Fibroblast of lung (primary cell): Measurements from ENCODE around the gene CHEK1. TPM values are rescaled to one million over a fixed set of nuclear protein-coding genes. Genes with fewer than 3 reads are reported as not detected.

Source experiments
- DNase-seq, 2 donors: peaks; one replicate each; pipeline versions ENCODE4 v3.0.0 to v3.0.0-alpha.2; 2010; ENCODE audit warnings: low read depth in 2 of 2
- H2AFZ ChIP-seq: 2 replicates; pipeline ENCODE4 v1.5.1; 2012; ENCODE audit warnings: low read length, control low read depth, inconsistent platforms
- H3K27ac ChIP-seq: 2 replicates; pipeline ENCODE4 v1.5.1; 2011; ENCODE audit warnings: low read length, control low read depth; ENCODE audit not compliant: insufficient read depth
- H3K27me3 ChIP-seq: 2 replicates; pipeline ENCODE4 v1.5.1; 2011; ENCODE audit warnings: mild to moderate bottlenecking, low read length; ENCODE audit not compliant: control insufficient read depth, insufficient read depth
- H3K36me3 ChIP-seq: 2 replicates; pipeline ENCODE4 v1.5.1; 2011; ENCODE audit warnings: low read length; ENCODE audit not compliant: control insufficient read depth, insufficient read depth
- H3K4me1 ChIP-seq: 2 replicates; pipeline ENCODE4 v1.5.1; 2011; ENCODE audit warnings: low read length; ENCODE audit not compliant: control insufficient read depth, insufficient read depth; ENCODE audit errors: extremely low read depth
- H3K4me2 ChIP-seq: 2 replicates; pipeline ENCODE4 v1.5.1; 2011; ENCODE audit warnings: low read length, control low read depth; ENCODE audit not compliant: insufficient read depth; ENCODE audit errors: extremely low read depth
- H3K4me3 ChIP-seq, 4 experiments: fragments of 200-600 bp in 1 of 4; sonication (generic) in 1 of 4; replicated peaks in 1 of 4; 2 replicates each; pipeline ENCODE4 v1.5.1; 2011 to 2016; ENCODE audit warnings: low read length in 4 of 4, low read depth in 3 of 4, mild to moderate bottlenecking in 3 of 4, control low read depth in 2 of 4, inconsistent platforms in 1 of 4, mixed read lengths in 1 of 4; ENCODE audit not compliant: insufficient read depth in 1 of 4; ENCODE audit errors: control extremely low read depth in 1 of 4
- H3K79me2 ChIP-seq: 2 replicates; pipeline ENCODE4 v1.5.1; 2012; ENCODE audit warnings: mild to moderate bottlenecking, low read length, inconsistent platforms; ENCODE audit not compliant: control insufficient read depth, insufficient read depth
- H3K9ac ChIP-seq: 2 replicates; pipeline ENCODE4 v1.5.1; 2011; ENCODE audit warnings: mild to moderate bottlenecking, low read length, control low read depth; ENCODE audit not compliant: insufficient read depth
- H3K9me3 ChIP-seq: 2 replicates; pipeline ENCODE4 v1.5.1; 2012; ENCODE audit warnings: low read depth, low read length; ENCODE audit not compliant: control insufficient read depth, insufficient read depth
- H4K20me1 ChIP-seq: 2 replicates; pipeline ENCODE4 v1.5.1; 2011; ENCODE audit warnings: low read length; ENCODE audit not compliant: control insufficient read depth, insufficient read depth; ENCODE audit errors: extremely low read depth
- EZH2 ChIP-seq: IDR thresholded peaks from 2 replicates; pipeline ENCODE4 v1.5.1; 2012; ENCODE audit warnings: low read length, control low read depth, mild to moderate bottlenecking; ENCODE audit errors: missing control alignments
- polyA plus RNA-seq, 2 donors: library from polyadenylated mRNA; depleted of rRNA in 1 of 2; stranded (reverse) in 1 of 2; unstranded in 1 of 2; fragments of >200 nt; gene quantifications; 2 replicates each; pipeline ENCODE4 v1.2.1, GENCODE V29; 2011 to 2012; ENCODE audit warnings: missing spikeins in 1 of 2
- total RNA-seq: library from RNA; depleted of rRNA; stranded (reverse); fragments of >200 nt; gene quantifications from 2 replicates; pipeline ENCODE4 v1.2.1, GENCODE V29; 2014
- TF ChIP-seq, protein P1 (sequence below), 2 donors: IDR thresholded peaks in 1 of 2; conservative IDR thresholded peaks in 1 of 2; 1 replicate in 1 of 2; 2 replicates in 1 of 2; pipeline ENCODE4 v1.5.1; 2011 to 2012; ENCODE audit warnings: low read length in 2 of 2, control low read depth in 1 of 2, inconsistent platforms in 1 of 2, low read depth in 1 of 2, mild to moderate bottlenecking in 1 of 2

Gene CHEK1
- total and polyA plus RNA-seq, 2 donors (not counting 1 experiment from before 2014, with no cell fraction given): 28.3 to 39.5 TPM

DNA sequence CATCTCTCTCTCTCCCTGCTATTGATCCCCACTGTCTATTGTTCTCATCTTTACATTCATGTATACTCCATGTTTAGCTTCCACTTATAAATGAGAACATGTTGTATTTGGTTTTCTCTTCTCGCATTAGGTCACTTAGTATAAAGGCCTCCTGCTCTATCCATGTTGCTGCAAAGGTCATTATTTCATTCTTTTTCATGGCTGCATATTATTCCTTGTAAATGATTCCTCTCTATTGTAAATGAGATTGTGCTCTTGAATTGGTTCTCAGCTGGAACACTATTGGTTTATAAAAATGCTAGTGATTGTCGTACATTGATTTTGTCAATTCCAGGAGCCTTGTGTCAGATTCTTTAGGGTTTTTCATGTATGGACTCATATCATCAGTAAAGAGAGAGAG is 42.2 kb downstream of the CHEK1 start:
- H3K4me3 ChIP-seq: no peak overlapping the region
- H3K27me3 ChIP-seq: no peaks in the 10 kb centered on the region
- no peak for DNase-seq
- no peaks in the 10 kb centered on the region for H3K79me2 ChIP-seq
- no peak overlapping the region for H2AFZ ChIP-seq
- no peaks in the 10 kb centered on the region for H3K36me3 ChIP-seq
- no peaks in the 10 kb centered on the region for H3K4me1 ChIP-seq
- H3K9ac ChIP-seq: no peak overlapping the region
- no peaks in the 10 kb centered on the region for H3K9me3 ChIP-seq
- TF ChIP-seq, protein P1, sequence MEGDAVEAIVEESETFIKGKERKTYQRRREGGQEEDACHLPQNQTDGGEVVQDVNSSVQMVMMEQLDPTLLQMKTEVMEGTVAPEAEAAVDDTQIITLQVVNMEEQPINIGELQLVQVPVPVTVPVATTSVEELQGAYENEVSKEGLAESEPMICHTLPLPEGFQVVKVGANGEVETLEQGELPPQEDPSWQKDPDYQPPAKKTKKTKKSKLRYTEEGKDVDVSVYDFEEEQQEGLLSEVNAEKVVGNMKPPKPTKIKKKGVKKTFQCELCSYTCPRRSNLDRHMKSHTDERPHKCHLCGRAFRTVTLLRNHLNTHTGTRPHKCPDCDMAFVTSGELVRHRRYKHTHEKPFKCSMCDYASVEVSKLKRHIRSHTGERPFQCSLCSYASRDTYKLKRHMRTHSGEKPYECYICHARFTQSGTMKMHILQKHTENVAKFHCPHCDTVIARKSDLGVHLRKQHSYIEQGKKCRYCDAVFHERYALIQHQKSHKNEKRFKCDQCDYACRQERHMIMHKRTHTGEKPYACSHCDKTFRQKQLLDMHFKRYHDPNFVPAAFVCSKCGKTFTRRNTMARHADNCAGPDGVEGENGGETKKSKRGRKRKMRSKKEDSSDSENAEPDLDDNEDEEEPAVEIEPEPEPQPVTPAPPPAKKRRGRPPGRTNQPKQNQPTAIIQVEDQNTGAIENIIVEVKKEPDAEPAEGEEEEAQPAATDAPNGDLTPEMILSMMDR (conservative IDR thresholded peaks at IDR 0.05 in 1 of 2, IDR thresholded peaks at IDR 0.05 in 1 of 2; ENCODE audit: low read depth in 1 of 2, low read length in 2 of 2): no peak
- no peaks in the 10 kb centered on the region for H4K20me1 ChIP-seq
- H3K27ac ChIP-seq: no peak overlapping the region
- H3K4me2 ChIP-seq: no peak overlapping the region

DNA sequence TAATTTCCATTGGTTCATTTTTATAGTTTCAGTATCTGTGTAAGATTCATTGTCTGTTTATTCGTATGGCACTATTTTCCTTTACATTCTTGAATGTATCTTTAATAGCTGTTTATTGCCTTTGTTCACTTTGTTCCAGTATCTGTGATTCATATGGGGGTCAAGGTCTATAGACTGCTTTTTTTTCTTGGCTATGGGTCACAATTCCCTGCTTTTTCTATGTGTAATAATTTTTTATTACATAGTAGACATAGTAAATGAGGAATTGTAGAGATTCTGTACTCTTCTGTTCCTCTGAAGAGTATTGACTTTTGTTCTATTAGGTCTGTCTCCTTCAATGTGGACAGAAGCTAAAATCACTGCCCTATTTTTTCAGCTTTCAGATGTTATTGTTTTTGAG is 45.2 kb downstream of the CHEK1 start:
- TF ChIP-seq EZH2: no peak
- TF ChIP-seq, protein P1 (conservative IDR thresholded peaks at IDR 0.05 in 1 of 2, IDR thresholded peaks at IDR 0.05 in 1 of 2; ENCODE audit: low read depth in 1 of 2, low read length in 2 of 2): no peak
- H3K27me3 ChIP-seq: no peaks in the 10 kb centered on the region
- H4K20me1 ChIP-seq: no peaks in the 10 kb centered on the region
- no peak overlapping the region for H2AFZ ChIP-seq
- H3K79me2 ChIP-seq: no peaks in the 10 kb centered on the region
- no peaks in the 10 kb centered on the region for H3K36me3 ChIP-seq
- no peak overlapping the region for H3K4me3 ChIP-seq
- H3K4me2 ChIP-seq: no peak overlapping the region
- no peaks in the 10 kb centered on the region for H3K9me3 ChIP-seq
- no peak overlapping the region for H3K27ac ChIP-seq
- no peak overlapping the region for H3K9ac ChIP-seq
- no peak for DNase-seq
- H3K4me1 ChIP-seq: peaks cover 7% of the 10 kb centered on the region

DNA sequence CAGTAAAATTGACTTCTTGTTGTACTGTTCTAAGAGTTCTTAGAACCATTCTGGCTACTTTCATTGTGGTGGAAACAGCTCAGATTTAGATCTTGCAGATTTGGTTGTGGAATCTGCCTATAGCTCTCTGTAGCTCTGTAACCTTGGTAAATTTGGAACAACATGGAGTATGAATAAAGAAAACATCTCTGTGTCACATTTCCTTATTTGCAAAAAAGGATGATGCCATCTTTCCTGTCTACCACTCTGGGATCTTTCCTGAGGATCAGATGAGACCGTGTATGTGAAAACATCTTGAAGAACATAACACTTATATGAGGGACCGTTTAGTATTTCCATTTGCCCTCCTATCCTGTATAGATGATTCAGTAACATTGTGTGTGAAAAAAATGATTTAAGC is 46.6 kb downstream of the CHEK1 start:
- no peaks in the 10 kb centered on the region for H4K20me1 ChIP-seq
- peaks cover 7% of the 10 kb centered on the region for H3K4me1 ChIP-seq
- no peaks in the 10 kb centered on the region for H3K9me3 ChIP-seq
- TF ChIP-seq EZH2: no peak
- TF ChIP-seq, protein P1 (conservative IDR thresholded peaks at IDR 0.05 in 1 of 2, IDR thresholded peaks at IDR 0.05 in 1 of 2; ENCODE audit: low read depth in 1 of 2, low read length in 2 of 2): no peak
- no peak overlapping the region for H2AFZ ChIP-seq
- no peak overlapping the region for H3K9ac ChIP-seq
- H3K4me2 ChIP-seq: no peak overlapping the region
- no peak for DNase-seq
- H3K79me2 ChIP-seq: no peaks in the 10 kb centered on the region
- H3K27me3 ChIP-seq: no peaks in the 10 kb centered on the region
- no peaks in the 10 kb centered on the region for H3K36me3 ChIP-seq
- no peak overlapping the region for H3K4me3 ChIP-seq
- no peak overlapping the region for H3K27ac ChIP-seq
